Neural crest cell (in vitro differentiated cells): Measurements from ENCODE around the gene NUP214. TPM values are rescaled to one million over a fixed set of nuclear protein-coding genes. Genes with fewer than 3 reads are reported as not detected.
"Not testable (repeated sequence)": the region's sequence is repeated elsewhere in the genome, so short reads cannot be mapped to it uniquely, and the experiment has no call there.

Source experiments
- DNase-seq: peaks from one replicate; pipeline ENCODE4 v3.0.0; 2021; ENCODE audit warnings: low read depth, mixed read lengths, low spot score
- H3K27ac Mint-ChIP-seq: one replicate; pipeline ENCODE4 v1.8.0; 2021; ENCODE audit warnings: mild to moderate bottlenecking, mixed read lengths; ENCODE audit not compliant: unreplicated experiment
- H3K27me3 Mint-ChIP-seq: 2 replicates; pipeline ENCODE4 v1.8.0; 2021; ENCODE audit warnings: low read depth, mild to moderate bottlenecking, mixed read lengths
- H3K36me3 Mint-ChIP-seq: 2 replicates; pipeline ENCODE4 v1.8.0; 2021; ENCODE audit warnings: low read depth, mild to moderate bottlenecking, mixed read lengths
- H3K4me1 Mint-ChIP-seq: 2 replicates; pipeline ENCODE4 v1.8.0; 2021; ENCODE audit warnings: mixed read lengths
- H3K4me3 Mint-ChIP-seq: one replicate; pipeline ENCODE4 v1.8.0; 2021; ENCODE audit warnings: mild to moderate bottlenecking, mixed read lengths
- H3K9me3 Mint-ChIP-seq: 2 replicates; pipeline ENCODE4 v1.8.0; 2021; ENCODE audit warnings: mixed read lengths
- total RNA-seq: library from RNA; stranded (reverse); gene quantifications from 2 replicates; pipeline ENCODE4 v1.2.1, GENCODE V29; 2021
- TF ChIP-seq, protein P1 (sequence below): fragments of 200-600 bp; sonication (generic); conservative IDR thresholded peaks from 2 replicates; pipeline ENCODE4 v1.5.0; 2021; ENCODE audit warnings: antibody characterized with exemption, mild to moderate bottlenecking

Gene NUP214
- total RNA-seq, 1 donor from 2014 or later = 77.9 TPM

DNA sequence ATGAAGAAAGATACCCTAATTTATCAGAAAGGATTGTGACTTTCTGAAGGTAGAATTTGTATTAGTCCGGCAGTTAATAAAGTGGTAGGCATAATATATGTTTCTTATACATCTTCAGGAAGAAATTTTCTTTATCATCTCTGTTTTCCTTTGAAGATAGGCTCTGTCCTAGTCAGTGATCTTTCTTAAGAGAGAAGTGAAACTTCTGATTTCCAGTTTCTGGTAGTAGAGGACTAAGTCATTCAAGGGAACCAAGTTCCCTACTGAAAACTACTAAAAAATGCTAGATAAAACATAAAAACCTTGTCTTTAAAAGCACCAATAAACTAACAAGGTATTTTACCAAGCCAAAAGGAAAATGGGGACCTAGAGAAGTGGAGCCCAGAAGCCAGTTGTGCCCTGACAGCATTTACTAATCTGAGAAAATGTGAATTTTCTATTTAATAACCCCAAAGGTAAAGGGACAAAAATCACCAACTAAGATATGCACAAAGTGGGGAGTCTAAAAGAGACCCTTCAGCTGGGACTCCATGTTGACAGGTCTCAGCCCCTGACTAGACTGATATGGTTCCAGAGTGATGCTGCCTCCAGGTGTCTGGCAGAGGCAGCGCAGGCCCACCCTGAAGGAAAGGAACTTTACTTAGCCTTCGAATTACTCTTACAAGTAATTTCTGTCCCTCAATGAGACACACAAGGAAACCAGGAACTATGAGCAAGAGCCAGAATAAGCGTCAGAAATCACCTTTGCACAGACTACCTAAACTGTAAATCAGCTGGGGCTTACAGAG, 78.2 kb downstream of the NUP214 start:
- DNase-seq = no peak
- H3K9me3 Mint-ChIP-seq = no peaks in the 10 kb centered on the region
- H3K27me3 Mint-ChIP-seq = no peaks in the 10 kb centered on the region
- H3K4me1 Mint-ChIP-seq = no peaks in the 10 kb centered on the region
- no peak overlapping the region for H3K27ac Mint-ChIP-seq
- TF ChIP-seq, protein P1, sequence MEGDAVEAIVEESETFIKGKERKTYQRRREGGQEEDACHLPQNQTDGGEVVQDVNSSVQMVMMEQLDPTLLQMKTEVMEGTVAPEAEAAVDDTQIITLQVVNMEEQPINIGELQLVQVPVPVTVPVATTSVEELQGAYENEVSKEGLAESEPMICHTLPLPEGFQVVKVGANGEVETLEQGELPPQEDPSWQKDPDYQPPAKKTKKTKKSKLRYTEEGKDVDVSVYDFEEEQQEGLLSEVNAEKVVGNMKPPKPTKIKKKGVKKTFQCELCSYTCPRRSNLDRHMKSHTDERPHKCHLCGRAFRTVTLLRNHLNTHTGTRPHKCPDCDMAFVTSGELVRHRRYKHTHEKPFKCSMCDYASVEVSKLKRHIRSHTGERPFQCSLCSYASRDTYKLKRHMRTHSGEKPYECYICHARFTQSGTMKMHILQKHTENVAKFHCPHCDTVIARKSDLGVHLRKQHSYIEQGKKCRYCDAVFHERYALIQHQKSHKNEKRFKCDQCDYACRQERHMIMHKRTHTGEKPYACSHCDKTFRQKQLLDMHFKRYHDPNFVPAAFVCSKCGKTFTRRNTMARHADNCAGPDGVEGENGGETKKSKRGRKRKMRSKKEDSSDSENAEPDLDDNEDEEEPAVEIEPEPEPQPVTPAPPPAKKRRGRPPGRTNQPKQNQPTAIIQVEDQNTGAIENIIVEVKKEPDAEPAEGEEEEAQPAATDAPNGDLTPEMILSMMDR = no peak
- H3K4me3 Mint-ChIP-seq = no peak overlapping the region
- peaks cover 26% of the 10 kb centered on the region for H3K36me3 Mint-ChIP-seq

DNA sequence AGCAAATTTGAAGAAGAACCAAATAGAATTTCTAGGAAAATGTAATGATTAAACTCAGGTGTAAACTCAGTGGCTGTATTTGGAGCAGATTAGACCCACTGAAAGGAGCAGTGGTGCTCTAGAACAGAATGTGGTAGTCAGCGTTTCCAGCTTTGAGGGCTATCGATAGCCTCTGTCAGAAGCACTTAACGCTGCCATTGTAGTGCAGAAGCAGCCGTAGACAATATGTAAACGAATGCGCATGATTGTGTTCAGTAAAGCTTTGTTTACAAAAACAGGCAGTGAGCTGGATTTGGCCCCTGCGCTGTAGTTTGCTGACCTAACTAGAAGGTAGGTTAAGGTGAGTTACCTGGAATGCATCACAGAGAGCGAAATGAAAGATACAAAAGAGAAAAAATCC, 78.9 kb downstream of the NUP214 start:
- Mint-ChIP-seq H3K9me3 (no peaks in the 10 kb centered on the region), H3K27me3 (no peaks in the 10 kb centered on the region), H3K36me3 (peaks cover 26% of the 10 kb centered on the region), H3K4me3 (no peak overlapping the region), H3K27ac (no peak overlapping the region), H3K4me1 (no peaks in the 10 kb centered on the region)
- DNase-seq = no peak
- TF ChIP-seq, protein P1 = no peak

DNA sequence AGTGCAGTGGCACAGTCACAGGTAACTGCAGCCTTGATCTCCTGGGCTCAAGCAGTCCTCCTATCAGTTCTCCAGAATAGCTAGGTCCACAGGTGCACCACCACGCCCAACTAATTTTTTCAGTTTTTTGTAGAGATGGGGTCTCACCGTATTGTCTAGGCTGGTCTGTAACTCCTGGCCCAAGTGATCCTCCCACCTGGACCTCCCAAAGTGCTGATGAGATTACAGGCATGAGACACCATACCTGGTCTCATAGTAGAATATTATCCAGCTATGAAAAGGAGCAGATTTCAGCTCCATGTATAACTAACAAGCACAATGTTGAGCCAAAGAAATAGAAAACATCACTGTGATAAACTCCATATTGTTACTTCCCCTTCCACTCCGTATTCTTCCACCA, 81.1 kb downstream of the NUP214 start:
- H3K36me3 Mint-ChIP-seq = peaks cover 40% of the 10 kb centered on the region
- H3K27ac Mint-ChIP-seq = no peak overlapping the region
- H3K4me3 Mint-ChIP-seq = no peak overlapping the region
- H3K27me3 Mint-ChIP-seq = no peaks in the 10 kb centered on the region
- no peak for DNase-seq
- peaks cover 4% of the 10 kb centered on the region for H3K9me3 Mint-ChIP-seq
- H3K4me1 Mint-ChIP-seq = no peaks in the 10 kb centered on the region
- TF ChIP-seq, protein P1 = no peak

DNA sequence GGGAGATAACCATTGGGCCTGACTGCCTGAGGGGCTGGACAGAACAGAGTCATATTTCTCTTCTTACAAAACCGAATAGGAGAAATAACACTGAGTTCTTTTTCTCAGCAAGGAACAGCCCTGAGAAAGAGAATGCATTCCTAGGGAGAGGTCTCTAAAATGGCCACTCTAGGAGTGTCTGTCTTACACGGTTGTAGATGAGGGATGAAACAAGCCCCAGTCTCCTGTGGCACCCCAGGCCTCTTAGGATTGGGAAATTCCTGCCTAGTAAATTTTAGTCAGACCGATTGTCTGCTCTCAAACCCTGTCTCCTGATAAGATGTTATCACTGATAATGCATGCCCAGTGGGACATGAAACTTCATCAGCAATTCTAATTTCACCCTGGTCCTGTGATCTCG, 86.5 kb downstream of the NUP214 start:
- not testable (repeated sequence) for H3K9me3 Mint-ChIP-seq, H3K27me3 Mint-ChIP-seq, DNase-seq, H3K27ac Mint-ChIP-seq, H3K4me3 Mint-ChIP-seq
- Mint-ChIP-seq H3K4me1 (peaks cover 12% of the 10 kb centered on the region), H3K36me3 (peaks cover 43% of the 10 kb centered on the region)

DNA sequence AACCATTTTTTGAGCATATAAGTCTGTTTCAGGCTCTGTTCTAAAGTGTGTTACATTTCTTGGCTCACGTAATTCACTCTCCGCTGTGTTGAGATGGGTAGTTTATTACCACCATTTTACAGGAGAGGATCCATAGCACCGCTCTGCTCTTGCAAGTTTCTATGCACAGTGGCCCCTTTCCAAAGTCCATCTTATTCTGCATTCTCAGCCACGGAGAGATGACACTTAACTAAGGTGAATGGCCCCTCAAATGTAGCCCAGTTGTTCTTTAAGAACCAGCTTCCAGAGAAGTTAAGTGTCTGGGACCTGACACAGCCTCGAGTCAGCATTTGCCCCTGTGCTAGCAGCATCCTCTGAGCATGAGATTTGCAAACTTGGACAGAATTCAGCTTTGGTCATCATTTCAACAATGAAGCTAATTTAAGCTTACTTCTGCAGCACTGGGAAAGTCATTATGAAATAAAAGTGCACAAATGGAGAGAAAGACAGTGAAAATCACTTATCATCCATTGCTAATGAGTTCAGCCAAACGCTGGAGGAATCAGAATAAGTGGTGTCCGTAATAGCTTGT, 89.0 kb downstream of the NUP214 start:
- Mint-ChIP-seq H3K9me3 (peaks cover 9% of the 10 kb centered on the region), H3K27ac (no peak overlapping the region), H3K4me3 (no peak overlapping the region), H3K36me3 (peaks cover 34% of the 10 kb centered on the region), H3K27me3 (no peaks in the 10 kb centered on the region), H3K4me1 (peaks cover 12% of the 10 kb centered on the region)
- DNase-seq = no peak
- TF ChIP-seq, protein P1 = no peak

DNA sequence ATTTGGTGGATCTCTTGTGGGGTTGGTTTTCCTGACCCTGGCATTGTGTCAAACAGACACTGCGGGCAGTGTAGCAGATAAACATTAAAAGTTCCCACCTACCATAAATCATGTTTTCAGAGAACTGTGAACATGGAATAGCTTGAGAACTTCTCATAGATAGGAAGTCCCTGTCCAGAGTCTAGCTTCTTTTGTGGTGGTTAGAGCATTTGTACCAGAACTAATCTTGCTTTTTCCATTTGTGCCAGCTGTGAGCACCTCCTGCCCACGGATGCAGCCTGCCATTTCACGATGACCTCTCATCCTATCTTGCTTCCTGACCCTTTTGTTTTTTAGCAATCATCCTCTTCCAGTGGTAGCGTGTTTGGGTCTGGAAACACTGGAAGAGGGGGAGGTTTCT, 89.5 kb downstream of the NUP214 start:
- no peaks in the 10 kb centered on the region for H3K27me3 Mint-ChIP-seq
- no peak overlapping the region for H3K27ac Mint-ChIP-seq
- peaks cover 12% of the 10 kb centered on the region for H3K4me1 Mint-ChIP-seq
- H3K4me3 Mint-ChIP-seq = no peak overlapping the region
- DNase-seq = no peak
- TF ChIP-seq, protein P1 = no peak
- H3K36me3 Mint-ChIP-seq = peaks cover 30% of the 10 kb centered on the region
- H3K9me3 Mint-ChIP-seq = peaks cover 7% of the 10 kb centered on the region
